VCaP (cell line): Measurements from ENCODE around the gene MAST3.

ENCODE experiments used
- H3K27ac ChIP-seq: fragments of 450-650 bp; 2 replicates; pipeline ENCODE4 v1.5.1; 2017
- CTCF ChIP-seq: fragments of 450-650 bp; conservative IDR thresholded peaks from 2 replicates; pipeline ENCODE4 v1.5.1; 2017; ENCODE audit warnings: mild to moderate bottlenecking, moderate library complexity

The MAST3 gene

DNA sequence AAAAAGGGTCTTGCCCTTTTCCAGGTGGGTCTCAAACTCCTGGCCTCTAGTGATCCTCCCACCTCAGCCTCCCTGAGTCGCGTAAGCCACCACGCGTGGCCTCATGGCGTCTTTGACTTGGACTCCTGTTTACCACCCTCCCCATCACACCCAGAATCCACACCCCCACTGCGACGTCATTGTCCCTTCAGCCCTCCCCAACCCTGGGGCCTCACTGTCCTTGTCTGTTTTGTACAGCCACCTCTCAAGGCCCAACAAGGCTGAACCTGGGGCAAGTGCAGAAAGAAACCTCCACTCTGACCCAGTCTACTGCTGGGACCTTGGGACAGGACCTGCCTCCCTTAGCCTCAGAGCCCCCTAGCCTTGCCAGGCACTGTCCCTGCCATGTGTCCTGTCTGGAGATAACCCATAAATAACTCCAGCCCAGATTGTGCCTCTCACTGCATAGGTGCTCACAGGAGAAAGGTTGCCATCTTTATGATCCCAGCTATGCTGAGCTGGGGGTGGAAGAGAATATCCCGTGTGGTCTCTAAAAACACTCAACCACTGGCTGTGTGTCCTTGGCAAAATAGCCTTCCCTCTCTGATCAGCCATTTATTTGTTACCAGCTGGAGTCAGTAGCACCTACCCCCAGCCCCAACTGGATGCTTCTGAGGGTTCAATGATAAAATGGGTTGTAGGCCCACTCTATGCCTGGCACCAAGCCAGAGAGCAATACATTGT, 74.2 kb downstream of the MAST3 start:
- peak overlapping the region; percentile 15; the same call in 1 of the 2 replicates for H3K27ac ChIP-seq

DNA sequence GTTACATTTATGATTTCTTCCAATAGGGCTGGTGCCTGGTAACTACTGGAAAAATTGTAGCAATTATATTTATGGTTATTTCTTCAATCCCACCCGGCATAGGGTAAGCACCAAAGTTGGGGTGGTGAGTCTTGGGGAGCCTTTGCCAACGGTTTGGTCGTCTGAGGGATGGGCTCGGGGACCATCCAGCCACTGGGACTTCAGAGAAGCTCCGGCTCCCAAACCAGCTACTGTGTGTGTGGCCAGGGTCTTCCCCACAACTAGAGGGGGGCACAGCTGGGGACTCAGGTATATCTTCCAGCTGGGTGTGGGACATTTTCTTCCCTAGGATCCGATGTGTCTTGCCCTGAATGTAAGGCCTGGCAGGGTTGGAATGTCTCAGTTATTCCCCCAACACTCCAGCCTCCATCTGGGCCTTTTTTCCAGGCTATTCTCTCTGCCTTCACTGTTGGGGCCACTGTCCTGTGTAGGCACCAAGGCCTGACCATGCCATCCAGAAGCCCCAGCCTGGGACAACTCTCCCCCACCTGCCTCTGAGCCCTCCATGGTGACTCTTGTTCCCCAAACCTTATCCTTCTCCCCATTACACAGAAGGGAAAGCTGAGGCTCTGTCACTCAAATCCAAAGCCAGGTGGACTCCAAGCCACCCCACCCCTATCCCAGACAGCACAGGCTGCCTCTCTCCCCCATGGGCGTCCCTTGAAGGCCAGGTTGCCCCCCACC, 74.9 kb downstream of the MAST3 start:
- no peak for TF ChIP-seq CTCF
- H3K27ac ChIP-seq, result peak overlapping the region; percentile 71

More for the DNA sequence above, 74.2 kb downstream of the MAST3 start:
- no peak for TF ChIP-seq CTCF

DNA sequence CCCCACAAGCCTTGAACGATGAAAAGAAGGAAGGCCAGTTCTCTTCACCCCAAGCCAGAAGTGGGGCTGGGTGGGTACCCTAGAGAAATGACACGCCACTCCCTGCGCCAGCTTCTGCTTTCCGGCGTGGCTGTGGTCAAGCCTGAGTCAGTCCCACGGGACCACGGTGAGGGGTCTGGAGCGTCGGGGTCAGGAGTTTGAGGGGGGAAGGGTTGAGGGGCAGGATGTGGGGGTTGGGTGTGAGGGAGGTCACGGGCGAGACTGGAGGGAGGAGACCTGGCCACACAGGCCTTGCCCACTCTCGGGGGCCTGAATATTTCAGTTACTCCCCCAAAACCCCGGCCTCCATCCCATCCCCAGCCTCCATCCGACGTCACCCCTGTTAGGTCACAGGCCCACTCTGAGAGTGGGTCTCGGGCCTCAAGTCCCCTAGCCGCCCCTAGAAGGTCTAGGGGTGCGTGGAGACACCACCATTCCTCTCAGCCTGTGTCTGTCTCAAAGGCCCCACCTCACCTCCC, 75.5 kb downstream of the MAST3 start:
- no peak for TF ChIP-seq CTCF
- H3K27ac ChIP-seq, result peak overlapping the region; percentile 71

DNA sequence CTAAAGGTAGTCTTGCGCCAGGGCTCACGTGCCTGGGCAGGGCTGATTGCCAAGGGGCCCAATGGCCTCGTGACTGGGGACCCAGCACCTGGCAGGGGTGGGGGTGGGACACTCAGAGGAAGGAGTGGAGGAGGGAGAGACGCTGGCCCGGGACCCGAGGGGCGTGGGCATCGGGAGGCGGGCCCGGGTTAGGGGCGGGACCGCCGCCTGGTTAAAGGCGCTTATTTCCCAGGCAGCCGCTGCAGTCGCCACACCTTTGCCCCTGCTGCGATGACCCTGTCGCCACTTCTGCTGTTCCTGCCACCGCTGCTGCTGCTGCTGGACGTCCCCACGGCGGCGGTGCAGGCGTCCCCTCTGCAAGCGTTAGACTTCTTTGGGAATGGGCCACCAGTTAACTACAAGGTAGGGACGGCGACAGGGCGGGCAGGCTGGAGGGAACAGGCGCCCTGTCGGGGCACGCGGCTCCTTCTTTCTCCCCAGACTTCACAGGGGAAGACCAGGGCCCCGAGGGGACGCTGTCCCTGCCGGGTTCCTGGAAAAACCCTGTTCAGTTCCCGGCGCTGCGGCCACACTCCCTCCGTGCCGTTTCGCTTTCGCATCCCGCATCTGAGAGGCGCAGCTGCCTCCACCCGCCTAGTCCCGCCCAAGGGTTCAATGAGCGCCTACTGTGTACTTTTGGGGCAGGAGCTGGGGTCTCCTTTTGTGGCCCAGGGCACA, 76.2 kb downstream of the MAST3 start, which contains the start of gene IFI30:
TSS of gene IFI30 (plus strand) at position 242 of the 717 bp plus-strand sequence. CDS start at position 271, 29 bp downstream.
- H3K27ac ChIP-seq, result peak within 1 kb of the TSS; percentile 71
- no peak for TF ChIP-seq CTCF

- peak overlapping the region; percentile 71; the same call in 1 of the 2 replicates for H3K27ac ChIP-seq
- TF ChIP-seq CTCF, result no peak
Measured at GRCh38 chr19:18174983-18175382, 77.4 kb downstream of the MAST3 start.

GRCh38 chr19:18176367-18177310, 79.1 kb downstream of the MAST3 start:
- no peak for TF ChIP-seq CTCF
- no peak overlapping the region for H3K27ac ChIP-seq
